ENCODE results near the gene SLC25A12.
"Not testable (repeated sequence)": the region's sequence is repeated elsewhere in the genome, so short reads cannot be mapped to it uniquely, and the experiment has no call there.

The SLC25A12 gene, protein sequence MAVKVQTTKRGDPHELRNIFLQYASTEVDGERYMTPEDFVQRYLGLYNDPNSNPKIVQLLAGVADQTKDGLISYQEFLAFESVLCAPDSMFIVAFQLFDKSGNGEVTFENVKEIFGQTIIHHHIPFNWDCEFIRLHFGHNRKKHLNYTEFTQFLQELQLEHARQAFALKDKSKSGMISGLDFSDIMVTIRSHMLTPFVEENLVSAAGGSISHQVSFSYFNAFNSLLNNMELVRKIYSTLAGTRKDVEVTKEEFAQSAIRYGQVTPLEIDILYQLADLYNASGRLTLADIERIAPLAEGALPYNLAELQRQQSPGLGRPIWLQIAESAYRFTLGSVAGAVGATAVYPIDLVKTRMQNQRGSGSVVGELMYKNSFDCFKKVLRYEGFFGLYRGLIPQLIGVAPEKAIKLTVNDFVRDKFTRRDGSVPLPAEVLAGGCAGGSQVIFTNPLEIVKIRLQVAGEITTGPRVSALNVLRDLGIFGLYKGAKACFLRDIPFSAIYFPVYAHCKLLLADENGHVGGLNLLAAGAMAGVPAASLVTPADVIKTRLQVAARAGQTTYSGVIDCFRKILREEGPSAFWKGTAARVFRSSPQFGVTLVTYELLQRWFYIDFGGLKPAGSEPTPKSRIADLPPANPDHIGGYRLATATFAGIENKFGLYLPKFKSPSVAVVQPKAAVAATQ

GRCh38 chr2:171893824-171894611, at the start of gene SLC25A12:
Gene SLC25A12 (minus strand): TSS chr2:171894244. CDS start chr2:171894214, 30 bp downstream.
- peak; percentile 41 to 58 (median 44) for DNase-seq (ENCODE audit: low read depth in 2 of 3, low spot score in 2 of 3)

GRCh38 chr2:171941316-171941699, 47.3 kb upstream of the SLC25A12 start:
- DNase-seq (ENCODE audit: low read depth in 2 of 3, low spot score in 2 of 3) = no peak

GRCh38 chr2:171939743-171940071, 45.7 kb upstream of the SLC25A12 start:
- no peak for DNase-seq (ENCODE audit: low read depth in 2 of 3, low spot score in 2 of 3)

DNA sequence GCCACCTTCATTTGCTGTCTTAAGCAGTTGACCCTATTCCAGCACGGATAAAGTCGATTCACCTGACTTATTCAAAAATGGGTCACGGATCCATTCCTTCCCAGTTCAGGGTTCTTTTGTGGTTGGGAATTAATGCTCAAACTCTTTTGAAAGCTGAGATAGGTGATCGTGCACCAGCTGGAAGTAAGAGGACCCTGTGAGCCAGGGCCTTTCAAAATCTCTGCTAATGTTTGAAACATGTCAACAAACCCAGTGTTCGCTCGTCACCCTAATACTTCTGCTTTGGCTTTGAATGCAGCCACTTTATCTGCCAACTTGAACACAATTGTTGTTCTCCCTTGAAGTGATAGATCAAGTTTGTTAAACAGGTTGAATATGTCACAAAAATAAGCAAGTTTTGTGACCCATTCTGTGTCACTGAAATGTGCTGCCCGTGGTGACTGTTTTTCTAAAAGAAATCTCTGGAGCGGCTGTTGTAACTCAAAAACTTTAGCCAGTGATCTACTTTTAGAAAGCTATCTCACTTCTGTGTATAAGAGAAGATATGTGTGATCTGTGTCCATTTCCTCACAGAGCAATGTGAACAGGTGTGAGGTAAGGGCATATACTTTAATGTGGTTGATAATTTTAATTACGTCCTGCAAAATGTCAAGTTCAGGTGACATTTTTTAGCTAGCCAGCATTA, 45.2 kb upstream of the SLC25A12 start:
- no peak for DNase-seq (ENCODE audit: low read depth in 2 of 3, low spot score in 2 of 3)

GRCh38 chr2:171930385-171930784, 36.3 kb upstream of the SLC25A12 start:
- no peak for DNase-seq (ENCODE audit: low read depth in 2 of 3, low spot score in 2 of 3)

GRCh38 chr2:171924170-171924942, 30.3 kb upstream of the SLC25A12 start:
- DNase-seq (ENCODE audit: low read depth in 2 of 3, low spot score in 2 of 3) = no peak

- no peak for DNase-seq (ENCODE audit: low read depth in 2 of 3, low spot score in 2 of 3)
Measured at GRCh38 chr2:171923206-171923605, 29.2 kb upstream of the SLC25A12 start.

DNA sequence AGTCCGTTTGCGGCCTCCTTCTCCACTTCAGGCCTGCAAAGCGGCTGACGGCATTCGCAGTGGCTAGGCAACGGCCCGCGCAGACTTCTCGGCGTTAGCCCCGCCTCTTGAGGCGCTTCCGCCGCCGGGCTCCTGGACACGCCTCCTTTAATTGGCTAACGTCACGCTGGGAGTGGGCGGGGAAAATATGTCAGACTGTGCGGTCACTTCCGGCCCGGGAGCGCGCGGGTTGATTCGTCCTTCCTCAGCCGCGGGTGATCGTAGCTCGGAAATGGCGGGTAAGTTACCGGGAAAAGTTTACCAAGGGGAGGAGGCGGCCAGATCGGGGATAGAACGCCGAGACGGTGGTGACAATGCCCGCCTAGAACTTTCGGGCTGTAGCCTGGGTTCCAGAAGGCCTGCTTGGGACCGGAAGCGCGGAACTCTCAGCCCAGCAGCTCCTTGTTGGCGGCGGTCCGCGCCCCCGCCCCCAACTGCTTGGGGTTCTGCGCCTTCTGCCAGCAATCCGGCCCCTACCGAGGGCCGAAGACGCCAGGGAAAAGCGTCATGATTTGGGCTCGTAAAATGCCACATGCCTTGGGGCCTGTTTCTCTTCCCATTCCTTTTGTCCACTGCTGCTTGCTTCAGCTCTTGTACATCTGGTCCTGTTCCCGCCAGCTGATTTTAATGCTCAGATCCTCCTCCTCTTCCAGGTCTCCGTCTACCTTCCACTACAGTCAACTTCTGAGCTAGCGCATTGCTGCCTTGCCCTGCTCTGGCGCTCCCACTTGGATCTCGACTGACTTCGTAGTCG, 28.4 kb upstream of the SLC25A12 start, which contains the start of gene HAT1:
Gene HAT1, plus strand, starts transcription at position 232 of the 793 bp plus-strand sequence. Its CDS starts 40 bp downstream, at position 272.
- DNase-seq (ENCODE audit: low read depth in 2 of 3, low spot score in 2 of 3) = peak; percentile 93 to 98 (median 96)

GRCh38 chr2:171921970-171922229, 27.9 kb upstream of the SLC25A12 start:
- DNase-seq (ENCODE audit: low read depth in 2 of 3, low spot score in 2 of 3) = no peak

GRCh38 chr2:171919453-171919852, 25.4 kb upstream of the SLC25A12 start:
- no peak for DNase-seq (ENCODE audit: low read depth in 2 of 3, low spot score in 2 of 3)

DNA sequence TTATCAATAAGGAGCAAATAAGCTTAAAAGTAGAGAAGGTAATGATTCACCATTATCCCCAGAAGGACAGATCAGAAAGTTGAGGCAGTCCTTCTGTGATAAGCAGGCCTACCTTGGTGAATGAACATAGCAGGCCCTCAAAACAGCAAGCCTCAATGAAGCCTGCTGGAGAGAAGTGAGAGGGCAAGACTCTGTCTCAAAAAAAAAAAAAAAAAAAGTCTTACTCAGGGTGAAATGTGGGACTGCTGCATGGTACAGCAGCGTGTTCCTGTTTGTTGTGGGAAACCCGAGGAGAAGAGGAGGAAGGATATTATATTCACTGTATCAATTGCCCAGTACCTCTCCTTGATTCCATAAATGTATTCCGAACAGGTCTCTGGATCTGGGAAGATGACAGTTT, 19.5 kb upstream of the SLC25A12 start:
- DNase-seq (ENCODE audit: low read depth in 2 of 3, low spot score in 2 of 3) = no peak

- no peak for DNase-seq (ENCODE audit: low read depth in 2 of 3, low spot score in 2 of 3)
Measured at GRCh38 chr2:171910494-171910893, 16.4 kb upstream of the SLC25A12 start.

DNA sequence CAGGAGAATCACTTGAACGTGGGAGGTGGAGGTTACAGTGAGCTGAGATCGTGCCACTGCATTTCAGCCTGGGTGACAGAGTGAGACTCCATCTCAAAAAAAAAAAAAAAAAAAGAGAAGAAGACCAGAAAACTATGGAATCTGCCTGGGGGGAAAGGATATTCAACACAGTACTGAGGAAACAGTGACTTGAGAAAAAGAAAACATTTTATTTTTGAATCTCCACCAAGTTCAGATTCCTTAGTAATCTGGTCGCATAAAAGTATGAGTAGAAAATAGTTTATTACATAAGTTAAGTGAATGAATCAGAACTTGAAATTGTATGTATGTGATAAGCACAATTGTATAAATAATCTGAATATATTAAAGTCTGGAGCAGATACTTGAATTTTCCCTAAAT, 15.2 kb upstream of the SLC25A12 start:
- DNase-seq (ENCODE audit: low read depth in 2 of 3, low spot score in 2 of 3) = no peak

DNA sequence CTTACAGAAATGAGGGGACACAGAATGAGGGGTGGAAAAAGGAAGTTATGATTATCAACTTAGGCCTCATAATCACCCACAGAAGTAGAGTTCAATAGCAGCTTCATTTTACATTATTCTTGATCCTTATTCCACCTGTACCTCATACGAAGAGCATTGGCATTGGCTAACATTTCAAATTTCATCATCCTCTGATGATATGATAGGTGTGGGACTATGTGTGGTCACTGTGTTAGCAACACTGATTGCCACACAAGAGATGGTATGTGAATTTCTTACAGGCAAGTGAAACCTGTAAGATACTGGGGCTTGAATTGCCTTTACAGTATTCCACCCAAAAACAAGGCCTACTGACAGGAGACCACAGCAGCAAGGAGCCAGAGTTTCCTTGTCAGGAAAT, 14.2 kb upstream of the SLC25A12 start:
- no peak for DNase-seq (ENCODE audit: low read depth in 2 of 3, low spot score in 2 of 3)

- no peak for DNase-seq (ENCODE audit: low read depth in 2 of 3, low spot score in 2 of 3)
Measured at GRCh38 chr2:171902840-171903420, 8.9 kb upstream of the SLC25A12 start.

DNA sequence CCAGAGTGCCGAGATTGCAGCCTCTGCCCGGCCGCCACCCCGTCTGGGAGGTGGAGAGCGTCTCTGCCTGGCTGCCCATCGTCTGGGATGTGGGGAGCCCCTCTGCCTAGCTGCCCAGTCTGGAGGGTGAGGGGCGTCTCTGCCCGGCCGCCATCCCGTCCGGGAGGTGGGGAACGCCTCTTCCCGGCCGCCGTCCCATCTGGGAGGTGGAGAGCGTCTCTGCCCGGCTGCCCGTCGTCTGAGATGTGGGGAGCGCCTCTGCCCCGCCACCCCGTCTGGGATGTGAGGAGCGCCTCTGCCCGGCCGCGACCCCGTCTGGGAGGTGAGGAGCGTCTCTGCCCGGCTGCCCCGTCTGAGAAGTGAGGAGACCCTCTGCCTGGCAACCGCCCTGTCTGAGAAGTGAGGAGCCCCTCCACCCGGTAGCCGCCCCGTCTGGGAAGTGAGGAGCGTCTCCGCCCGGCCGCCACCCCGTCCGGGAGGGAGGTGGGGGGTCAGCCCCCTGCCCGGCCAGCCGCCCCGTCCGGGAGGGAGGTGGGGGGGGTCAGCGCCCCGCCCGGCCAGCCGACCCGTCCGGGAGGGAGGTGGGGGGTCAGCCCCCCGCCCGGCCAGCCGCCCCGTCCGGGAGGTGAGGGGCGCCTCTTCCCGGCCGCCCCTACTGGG, 5.7 kb upstream of the SLC25A12 start:
- DNase-seq (ENCODE audit: low read depth in 2 of 3, low spot score in 2 of 3) = not testable (repeated sequence)

GRCh38 chr2:171895786-171896185, 1.7 kb upstream of the SLC25A12 start:
- DNase-seq (ENCODE audit: low read depth in 2 of 3, low spot score in 2 of 3) = no peak

DNA sequence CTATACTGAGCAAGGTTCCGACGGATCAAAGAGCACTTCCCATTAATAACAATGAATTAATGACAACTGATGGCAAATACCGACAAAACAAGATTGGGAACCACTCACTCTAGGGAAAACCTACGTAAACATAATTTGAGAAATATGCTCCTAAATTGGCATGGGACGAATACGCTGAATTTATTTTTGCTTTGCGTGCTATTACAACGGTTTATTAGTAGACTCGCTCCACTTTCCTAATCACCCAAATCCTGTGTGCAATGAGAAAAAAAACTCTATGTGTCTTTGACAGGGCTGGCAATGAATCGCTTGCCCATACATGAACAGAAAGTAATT, 536 bp upstream of the SLC25A12 start:
- DNase-seq (ENCODE audit: low read depth in 2 of 3, low spot score in 2 of 3) = no peak

DNA sequence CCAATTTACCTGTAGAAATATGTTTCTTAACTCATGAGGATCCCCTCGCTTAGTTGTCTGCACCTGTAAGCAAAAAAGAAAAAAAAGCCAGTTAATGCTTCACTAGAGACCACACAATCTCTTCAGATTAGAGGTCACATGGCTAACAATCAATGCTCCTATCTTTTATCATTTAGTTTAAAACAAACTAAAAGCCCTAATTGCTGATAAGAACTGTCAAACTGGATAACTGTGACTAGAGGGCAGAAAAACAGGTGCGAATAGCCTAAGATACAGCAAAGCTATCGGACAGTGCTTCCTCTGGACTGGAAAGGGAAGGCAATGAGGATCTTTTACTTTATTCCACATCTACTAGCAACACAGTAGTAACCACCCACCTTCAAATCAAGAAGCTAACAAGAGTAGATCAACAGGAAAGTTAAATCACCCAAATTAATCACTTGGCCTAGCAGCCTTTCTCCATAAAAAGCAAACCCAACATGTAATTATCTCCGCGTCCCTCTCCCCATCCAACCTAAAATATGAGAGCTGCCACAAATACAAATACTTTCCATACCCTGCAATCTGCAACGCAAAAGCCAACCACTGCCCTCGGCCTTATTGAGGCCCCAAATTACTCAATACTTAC, 734 bp downstream of the SLC25A12 start:
- DNase-seq (ENCODE audit: low read depth in 2 of 3, low spot score in 2 of 3) = no peak
